Activated CD4-positive, CD25-positive, alpha-beta regulatory T cell treated with anti-CD3 and anti-CD28 coated beads, Interleukin-2, amount 50 U/mL, for 72 hours (primary cell): ENCODE data around the gene CNKSR3.

ENCODE experiments used
- DNase-seq: peaks from one replicate; pipeline ENCODE4 v3.0.0; 2021

Gene CNKSR3

DNA sequence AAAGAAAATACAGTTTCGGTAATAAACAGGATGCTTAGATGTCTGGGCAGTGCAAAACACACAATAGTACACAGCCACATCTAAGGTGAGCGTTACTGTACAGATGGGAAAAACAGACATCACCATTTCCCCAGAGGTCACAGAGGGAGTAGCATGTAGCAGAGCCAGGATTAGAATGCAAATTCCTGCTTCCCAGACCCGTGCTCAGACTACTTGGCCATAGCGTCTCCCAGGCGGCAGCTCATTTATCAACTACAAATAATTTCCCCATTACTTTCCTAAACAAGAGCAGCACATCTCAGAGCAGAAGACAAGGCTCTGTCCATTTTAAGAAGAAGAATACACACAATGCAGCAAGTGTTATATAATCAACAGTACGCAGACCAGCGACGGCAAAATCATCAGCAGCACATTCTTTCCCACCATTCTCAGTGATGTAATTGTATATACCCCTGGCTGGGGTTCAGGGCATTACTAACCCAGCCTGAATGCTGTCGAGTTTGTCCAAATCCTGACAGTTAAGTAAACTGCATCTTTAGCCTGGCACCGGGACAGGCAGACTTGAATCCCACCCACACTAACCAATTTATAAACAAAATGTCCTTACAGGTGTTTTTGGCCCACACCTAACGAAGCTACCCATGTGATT is 61.9 kb downstream of the CNKSR3 start:
- no peak for DNase-seq

- DNase-seq = no peak
These were observed 62.5 kb downstream of the CNKSR3 start for GRCh38 chr6:154447954-154448353.

- DNase-seq = no peak
These were observed 63.5 kb downstream of the CNKSR3 start for GRCh38 chr6:154446984-154447383.

DNA sequence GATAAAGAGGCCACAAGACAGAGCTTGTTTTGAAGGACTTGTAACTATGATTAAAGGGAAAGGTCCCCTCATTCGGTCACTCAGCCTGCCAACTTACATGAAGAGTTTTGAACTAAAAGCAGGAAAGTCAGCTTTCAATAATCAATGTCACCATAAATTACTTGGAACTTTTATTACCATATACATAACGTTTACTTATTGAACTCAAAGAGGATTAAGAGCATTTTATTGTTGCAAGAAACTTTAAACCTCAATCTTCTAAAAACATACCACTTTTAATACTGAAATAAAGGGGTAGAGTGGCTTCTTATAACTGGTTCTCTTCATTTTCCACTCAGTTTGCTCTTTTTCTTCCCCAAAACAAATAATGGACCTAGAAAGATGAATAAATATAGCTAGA is 65.1 kb downstream of the CNKSR3 start:
- DNase-seq = no peak

- no peak for DNase-seq
These were observed 68.5 kb downstream of the CNKSR3 start for GRCh38 chr6:154441995-154442310.

DNA sequence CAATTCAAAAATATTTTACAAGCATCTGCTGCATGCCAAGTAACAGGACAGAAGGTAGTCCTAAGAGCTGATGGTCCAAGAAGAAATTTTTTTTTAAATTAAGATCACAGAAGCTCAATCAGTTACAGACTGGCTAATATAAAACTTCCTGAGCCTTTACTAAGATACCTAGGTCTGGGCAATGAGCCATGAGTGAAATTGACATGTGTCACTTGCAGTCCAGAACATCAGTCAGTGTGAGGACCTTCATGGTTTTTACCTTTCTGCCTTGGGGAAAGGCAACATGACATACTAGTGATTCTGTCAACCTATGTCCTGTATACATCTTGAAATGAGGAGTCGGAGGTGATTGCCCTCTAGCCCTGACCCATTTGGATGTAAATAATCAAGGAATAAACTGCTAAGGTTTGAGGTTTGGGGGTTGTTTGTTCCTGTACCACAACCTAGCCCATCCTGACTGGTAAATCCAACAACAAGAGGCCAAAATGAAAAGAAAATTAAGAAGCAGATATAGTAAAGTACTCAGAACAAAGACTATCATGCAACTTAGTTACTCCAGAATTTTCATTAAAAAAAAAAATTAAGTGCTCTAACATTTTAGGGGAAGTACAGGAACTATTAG is 70.0 kb downstream of the CNKSR3 start:
- no peak for DNase-seq

- DNase-seq = no peak
These were observed 70.5 kb downstream of the CNKSR3 start for GRCh38 chr6:154440022-154440421.

GRCh38 chr6:154438882-154439415 is 71.5 kb downstream of the CNKSR3 start:
- no peak for DNase-seq

DNA sequence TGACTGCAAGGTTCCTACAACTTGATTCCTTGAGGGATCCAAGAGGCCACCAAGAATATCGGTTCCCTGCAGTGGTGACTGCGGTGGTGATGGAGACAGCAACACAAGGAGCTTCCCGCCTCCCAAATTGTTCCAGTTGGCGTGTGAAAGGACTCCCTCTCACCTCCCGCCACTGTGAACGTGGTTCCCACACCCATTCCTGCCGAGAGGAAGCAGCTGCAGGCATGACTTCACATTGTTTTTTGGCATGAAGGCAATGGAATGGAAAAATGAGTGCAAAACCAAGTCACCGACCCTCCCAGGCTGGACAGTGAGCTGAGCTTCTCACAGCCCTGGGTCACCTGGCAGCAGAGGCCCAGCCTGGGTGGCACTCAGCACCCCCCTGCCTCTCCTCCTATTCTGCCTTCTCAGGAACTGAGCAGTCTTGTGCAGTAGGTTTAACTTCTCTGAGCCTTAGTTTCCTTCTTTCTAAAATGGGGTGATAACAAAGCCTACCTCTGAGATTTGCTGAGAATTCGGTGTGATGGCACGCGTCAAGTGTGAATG is 75.0 kb downstream of the CNKSR3 start:
- no peak for DNase-seq

- no peak for DNase-seq
These were observed 75.8 kb downstream of the CNKSR3 start for GRCh38 chr6:154434662-154435061.

DNA sequence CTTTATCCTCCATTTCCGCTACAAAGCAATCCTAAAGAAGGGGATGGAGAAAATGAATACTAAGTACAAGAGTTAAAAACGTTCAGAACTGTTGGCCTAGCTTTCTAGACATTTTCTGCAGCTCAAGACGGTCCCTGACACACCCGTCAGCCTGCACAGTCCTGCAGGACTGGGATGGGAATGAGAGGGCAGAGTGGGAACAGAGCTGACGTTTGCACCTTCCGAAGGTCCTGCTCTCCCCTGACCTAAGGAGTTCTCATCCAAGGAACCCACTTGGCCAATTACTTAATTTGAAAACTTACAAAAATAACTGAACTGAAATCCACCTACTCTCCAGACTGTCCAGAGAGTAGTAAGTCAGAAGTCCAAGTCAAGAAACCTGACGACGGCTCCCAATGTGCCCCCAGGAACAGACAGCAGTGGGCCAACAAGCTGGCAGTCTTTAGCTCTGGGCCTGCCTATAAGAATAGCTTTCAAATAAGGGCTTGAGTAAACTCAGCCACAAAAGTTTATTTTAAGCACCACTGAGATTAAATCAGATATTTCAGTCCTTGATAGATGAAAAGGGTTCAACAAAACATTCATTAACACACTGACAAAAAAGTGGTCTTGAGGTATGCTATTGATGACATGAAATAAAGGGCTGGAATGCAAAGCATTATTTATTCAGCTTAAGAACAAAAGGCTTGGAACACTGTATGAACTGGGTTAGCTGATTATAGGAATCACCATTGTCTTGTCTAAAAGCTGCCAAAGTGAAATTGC is 76.8 kb downstream of the CNKSR3 start:
- no peak for DNase-seq

DNA sequence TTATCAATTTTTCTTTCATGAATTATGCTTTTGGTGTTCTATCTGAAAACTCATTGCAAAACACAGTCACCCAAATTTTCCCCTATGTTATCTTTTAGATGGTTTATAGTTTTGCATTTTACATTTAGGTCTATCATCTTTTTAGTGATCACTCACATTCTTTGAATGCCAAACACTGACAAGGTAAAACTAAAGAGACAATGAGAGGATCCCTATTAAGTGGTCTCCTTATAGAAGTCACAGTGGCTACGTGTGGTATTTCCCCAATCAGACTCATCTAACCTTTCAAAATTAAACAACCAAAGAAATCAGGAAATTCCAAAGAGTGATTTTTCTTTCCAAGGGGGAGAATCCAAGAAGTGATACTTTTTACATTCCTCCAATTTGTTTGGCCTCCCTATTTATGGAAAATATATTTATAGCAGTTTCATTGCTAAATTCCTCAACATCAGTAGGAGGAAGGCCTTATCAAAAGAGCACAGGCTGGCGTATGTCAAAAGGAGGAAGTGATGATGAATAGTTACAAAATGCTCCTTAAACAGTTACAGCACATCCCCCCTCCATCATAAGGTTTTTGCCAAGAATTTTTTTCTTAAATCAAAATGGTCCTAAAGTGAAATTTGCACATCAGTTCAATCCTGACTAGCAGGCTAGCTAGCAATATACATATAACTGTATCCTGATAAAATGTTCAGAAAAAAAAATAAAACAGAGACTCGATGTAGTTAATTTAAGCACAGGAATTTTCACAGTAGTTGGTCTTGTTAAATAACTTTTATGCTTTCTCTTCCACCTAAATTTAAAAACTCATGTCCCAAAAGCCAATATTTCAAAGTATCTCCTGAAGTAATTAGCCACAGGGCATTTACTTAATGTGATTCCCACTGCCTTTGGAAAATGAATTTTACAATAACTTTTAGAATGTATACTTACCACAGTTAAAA is 77.7 kb downstream of the CNKSR3 start:
- DNase-seq = no peak

GRCh38 chr6:154430481-154430919 is 80.0 kb downstream of the CNKSR3 start:
- no peak for DNase-seq

- DNase-seq = no peak
These were observed 80.8 kb downstream of the CNKSR3 start for GRCh38 chr6:154429711-154430110.

DNA sequence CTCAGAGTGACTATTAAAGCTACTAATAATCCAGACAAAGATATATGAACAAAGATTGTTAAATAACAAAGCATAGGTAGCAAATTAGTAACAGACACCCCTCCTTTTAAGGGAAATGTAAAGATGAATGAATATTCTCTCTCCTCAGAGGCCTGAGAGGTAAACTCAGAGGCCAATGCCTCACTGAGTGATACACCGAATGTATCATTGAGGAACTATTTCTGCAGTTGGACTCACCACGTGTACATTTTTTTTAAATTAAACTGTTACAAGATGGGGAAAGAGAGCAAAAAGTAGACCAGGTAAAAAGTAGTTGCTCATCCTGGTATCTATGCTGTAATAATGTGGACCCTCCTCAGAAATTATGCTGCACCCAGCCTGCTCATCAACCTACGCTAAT is 81.6 kb downstream of the CNKSR3 start:
- no peak for DNase-seq

GRCh38 chr6:154427446-154427845 is 83.0 kb downstream of the CNKSR3 start:
- DNase-seq = no peak

GRCh38 chr6:154426997-154427396 is 83.5 kb downstream of the CNKSR3 start:
- DNase-seq = no peak

DNA sequence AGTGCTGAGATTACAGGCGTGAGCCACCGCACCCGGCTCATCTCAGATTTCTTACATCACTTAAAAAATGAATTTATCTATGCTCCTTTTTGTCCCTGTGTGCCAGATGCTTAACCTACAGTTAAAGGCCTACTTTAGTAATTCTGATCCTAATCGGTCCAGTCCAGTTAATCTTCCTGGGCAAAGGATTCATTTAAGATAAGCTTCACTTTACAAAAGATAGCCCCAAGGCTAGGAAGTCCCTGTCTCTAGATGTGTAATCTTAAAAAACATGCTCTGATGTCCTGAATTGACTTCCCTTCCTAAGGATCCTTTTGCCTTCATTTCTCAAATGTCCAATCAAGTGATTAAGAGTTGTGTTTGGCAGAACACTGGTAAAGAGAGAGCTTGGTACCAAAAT is 85.5 kb downstream of the CNKSR3 start:
- no peak for DNase-seq

GRCh38 chr6:154414021-154414813 is 96.3 kb downstream of the CNKSR3 start:
- DNase-seq = no peak

- DNase-seq = no peak
These were observed 98.2 kb downstream of the CNKSR3 start for GRCh38 chr6:154412106-154412820.

- no peak for DNase-seq
These were observed 99.4 kb downstream of the CNKSR3 start for GRCh38 chr6:154411076-154411475.
